IMR-90 (cell line): ENCODE data around the gene HSPA1L.
"Not testable (repeated sequence)": the region's sequence is repeated elsewhere in the genome, so short reads cannot be mapped to it uniquely, and the experiment has no call there.

Experiments
- BHLHE40 ChIP-seq: fragments of 150-350 bp; IDR thresholded peaks from 2 replicates; pipeline ENCODE4 v1.6.1; 2016; ENCODE audit warnings: mild to moderate bottlenecking, low read depth, low read length
- CEBPB ChIP-seq: IDR thresholded peaks from 2 replicates; pipeline ENCODE4 v1.6.1; 2012; ENCODE audit warnings: low read depth, low read length, improper control_type of control experiment
- CHD1 ChIP-seq: IDR thresholded peaks from 2 replicates; pipeline ENCODE4 v1.6.1; 2012; ENCODE audit warnings: low read depth, low read length, improper control_type of control experiment
- CTCF ChIP-seq: conservative IDR thresholded peaks from 2 replicates; pipeline ENCODE4 v1.5.1; 2012; ENCODE audit warnings: mild to moderate bottlenecking, low read depth, low read length, improper control_type of control experiment
- MAZ ChIP-seq: IDR thresholded peaks from 2 replicates; pipeline ENCODE4 v1.6.1; 2012; ENCODE audit warnings: low read depth, mild to moderate bottlenecking, low read length, improper control_type of control experiment, moderate library complexity, borderline replicate concordance
- MXI1 ChIP-seq: IDR thresholded peaks from 2 replicates; pipeline ENCODE4 v1.6.1; 2012; ENCODE audit warnings: low read depth, mild to moderate bottlenecking, low read length, moderate library complexity, borderline replicate concordance
- NFE2L2 ChIP-seq: fragments of 150-350 bp; IDR thresholded peaks from 2 replicates; pipeline ENCODE4 v1.6.1; 2016; ENCODE audit warnings: low read depth, mild to moderate bottlenecking, low read length
- POLR2A ChIP-seq: IDR thresholded peaks from 2 replicates; pipeline ENCODE4 v1.6.1; 2012; ENCODE audit warnings: mild to moderate bottlenecking, low read depth, low read length
- RAD21 ChIP-seq: IDR thresholded peaks from 2 replicates; pipeline ENCODE4 v1.6.1; 2012; ENCODE audit warnings: low read length, improper control_type of control experiment
- RCOR1 ChIP-seq: IDR thresholded peaks from 2 replicates; pipeline ENCODE4 v1.6.1; 2012; ENCODE audit warnings: mild to moderate bottlenecking, low read length, improper control_type of control experiment; ENCODE audit not compliant: insufficient replicate concordance
- RFX5 ChIP-seq: IDR thresholded peaks from 2 replicates; pipeline ENCODE4 v1.8.0; 2012; ENCODE audit warnings: low read depth, mild to moderate bottlenecking, low read length, moderate library complexity
- SMC3 ChIP-seq: fragments of 150-350 bp; IDR thresholded peaks from 2 replicates; pipeline ENCODE4 v1.6.1; 2016; ENCODE audit warnings: low read depth, mild to moderate bottlenecking, antibody characterized with exemption, low read length, moderate library complexity
- TF ChIP-seq, protein P1 (sequence below): fragments of 150-350 bp; IDR thresholded peaks from 2 replicates; pipeline ENCODE4 v1.6.1; 2017; ENCODE audit warnings: mild to moderate bottlenecking, antibody characterized with exemption, low read length, low read depth
- TF ChIP-seq, protein P2 (sequence below): fragments of 150-350 bp; IDR thresholded peaks from 2 replicates; pipeline ENCODE4 v1.6.1; 2016; ENCODE audit warnings: low read depth, mild to moderate bottlenecking, low read length, moderate library complexity, borderline replicate concordance

GRCh38 chr6:31801031-31801927, 13.8 kb downstream of the HSPA1L start:
- not testable (repeated sequence) for TF ChIP-seq MXI1, MAZ, CTCF, POLR2A, CEBPB, RFX5, SMC3, RAD21, BHLHE40, RCOR1, NFE2L2, CHD1
- TF ChIP-seq, protein P1, sequence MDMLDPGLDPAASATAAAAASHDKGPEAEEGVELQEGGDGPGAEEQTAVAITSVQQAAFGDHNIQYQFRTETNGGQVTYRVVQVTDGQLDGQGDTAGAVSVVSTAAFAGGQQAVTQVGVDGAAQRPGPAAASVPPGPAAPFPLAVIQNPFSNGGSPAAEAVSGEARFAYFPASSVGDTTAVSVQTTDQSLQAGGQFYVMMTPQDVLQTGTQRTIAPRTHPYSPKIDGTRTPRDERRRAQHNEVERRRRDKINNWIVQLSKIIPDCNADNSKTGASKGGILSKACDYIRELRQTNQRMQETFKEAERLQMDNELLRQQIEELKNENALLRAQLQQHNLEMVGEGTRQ: not testable (repeated sequence)
- TF ChIP-seq, protein P2, sequence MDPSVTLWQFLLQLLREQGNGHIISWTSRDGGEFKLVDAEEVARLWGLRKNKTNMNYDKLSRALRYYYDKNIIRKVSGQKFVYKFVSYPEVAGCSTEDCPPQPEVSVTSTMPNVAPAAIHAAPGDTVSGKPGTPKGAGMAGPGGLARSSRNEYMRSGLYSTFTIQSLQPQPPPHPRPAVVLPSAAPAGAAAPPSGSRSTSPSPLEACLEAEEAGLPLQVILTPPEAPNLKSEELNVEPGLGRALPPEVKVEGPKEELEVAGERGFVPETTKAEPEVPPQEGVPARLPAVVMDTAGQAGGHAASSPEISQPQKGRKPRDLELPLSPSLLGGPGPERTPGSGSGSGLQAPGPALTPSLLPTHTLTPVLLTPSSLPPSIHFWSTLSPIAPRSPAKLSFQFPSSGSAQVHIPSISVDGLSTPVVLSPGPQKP: not testable (repeated sequence)
